Measurements from ENCODE around the gene GRAP2.

GRAP2 gene

GRCh38 chr22:39995393-39996252, 94.7 kb downstream of the GRAP2 start:
- DNase-seq = no peak

- no peak for DNase-seq
Observed at GRCh38 chr22:39996732-39997131, 95.8 kb downstream of the GRAP2 start.

- DNase-seq = no peak
Observed at GRCh38 chr22:39997421-39997820, 96.5 kb downstream of the GRAP2 start.

- DNase-seq = peak; percentile 60
Observed at GRCh38 chr22:39997939-39998726, 97.2 kb downstream of the GRAP2 start.

GRCh38 chr22:39999144-39999757, 98.4 kb downstream of the GRAP2 start:
- DNase-seq = no peak

GRCh38 chr22:40000171-40000570, 99.3 kb downstream of the GRAP2 start:
- no peak for DNase-seq

GRCh38 chr22:40001106-40001505, 100.2 kb downstream of the GRAP2 start:
- DNase-seq = no peak

- DNase-seq = no peak
Observed at GRCh38 chr22:40001800-40002577, 101.1 kb downstream of the GRAP2 start.

GRCh38 chr22:40002935-40003715, 102.2 kb downstream of the GRAP2 start:
- DNase-seq = no peak

- DNase-seq = no peak
Observed at GRCh38 chr22:40004836-40005235, 104.0 kb downstream of the GRAP2 start.

GRCh38 chr22:40006641-40007040, 105.8 kb downstream of the GRAP2 start:
- DNase-seq = peak; percentile 60

GRCh38 chr22:40007853-40008710, 107.2 kb downstream of the GRAP2 start:
- DNase-seq = no peak

GRCh38 chr22:40008726-40009291, 107.9 kb downstream of the GRAP2 start:
- no peak for DNase-seq

GRCh38 chr22:40009292-40009774, 108.4 kb downstream of the GRAP2 start:
- DNase-seq = no peak

- DNase-seq = no peak
Observed at GRCh38 chr22:40009951-40010671, 109.2 kb downstream of the GRAP2 start.

- peak; percentile 52 for DNase-seq
Observed at GRCh38 chr22:40010746-40011145, 109.9 kb downstream of the GRAP2 start.

GRCh38 chr22:40014667-40015248, 113.9 kb downstream of the GRAP2 start:
- DNase-seq = no peak

GRCh38 chr22:40015358-40015976, 114.6 kb downstream of the GRAP2 start:
- DNase-seq = no peak

GRCh38 chr22:40018051-40018450, 117.2 kb downstream of the GRAP2 start:
- DNase-seq = no peak

All from DMS79 (cell line).